Keratinocyte (primary cell): ENCODE data around the gene HPCAL1. TPM values are rescaled to one million over a fixed set of nuclear protein-coding genes. Genes with fewer than 3 reads are reported as not detected.

Source experiments
- DNase-seq: peaks from one replicate; pipeline ENCODE4 v3.0.0-alpha.2; 2011; ENCODE audit warnings: low read depth, missing footprints, low spot score
- FAIRE-seq: peaks from 2 replicates; lab custom pipeline; 2011; peaks lifted over from hg19 to GRCh38; lab: Jason Lieb, UNC
- H2AFZ ChIP-seq: 2 replicates; pipeline ENCODE4 v1.6.0; 2012; ENCODE audit warnings: low read length, control low read depth, inconsistent platforms; ENCODE audit not compliant: control insufficient read depth
- H3K27ac ChIP-seq: 2 replicates; pipeline ENCODE4 v1.5.1; 2011; ENCODE audit warnings: low read length; ENCODE audit not compliant: control insufficient read depth, insufficient read depth
- H3K27me3 ChIP-seq: 3 replicates; pipeline ENCODE4 v1.6.0; 2011; ENCODE audit warnings: low read length; ENCODE audit not compliant: control insufficient read depth, insufficient read depth; ENCODE audit errors: extremely low read depth
- H3K36me3 ChIP-seq, 2 experiments: 2 replicates in 1 of 2; 3 replicates in 1 of 2; pipeline ENCODE4 v1.5.1; 2011; ENCODE audit warnings: low read length in 2 of 2, mild to moderate bottlenecking in 1 of 2; ENCODE audit not compliant: control insufficient read depth in 2 of 2, insufficient read depth in 2 of 2; ENCODE audit errors: extremely low read depth in 1 of 2
- H3K4me1 ChIP-seq: 3 replicates; pipeline ENCODE4 v1.5.1; 2011; ENCODE audit warnings: low read length; ENCODE audit not compliant: control insufficient read depth, insufficient read depth; ENCODE audit errors: extremely low read depth
- H3K4me2 ChIP-seq: 3 replicates; pipeline ENCODE4 v1.6.0; 2011; ENCODE audit warnings: low read depth, low read length; ENCODE audit not compliant: control insufficient read depth, insufficient read depth; ENCODE audit errors: extremely low read depth
- H3K4me3 ChIP-seq, 3 experiments: fragments of 200-600 bp in 1 of 3; sonication (generic) in 1 of 3; 2 replicates in 2 of 3; 3 replicates in 1 of 3; pipeline ENCODE4 v1.5.1; 2011 to 2016; ENCODE audit warnings: low read length in 3 of 3, mild to moderate bottlenecking in 3 of 3, control low read depth in 2 of 3, inconsistent platforms in 1 of 3, low read depth in 1 of 3, mixed read lengths in 1 of 3, mixed run types in 1 of 3, moderate library complexity in 1 of 3; ENCODE audit not compliant: control insufficient read depth in 2 of 3, insufficient read depth in 2 of 3; ENCODE audit errors: extremely low read depth in 1 of 3
- H3K79me2 ChIP-seq: 2 replicates; pipeline ENCODE4 v1.6.0; 2012; ENCODE audit warnings: low read length; ENCODE audit not compliant: control insufficient read depth, insufficient read depth
- H3K9ac ChIP-seq: 3 replicates; pipeline ENCODE4 v1.6.0; 2011; ENCODE audit warnings: low read length; ENCODE audit not compliant: control insufficient read depth, insufficient read depth; ENCODE audit errors: extremely low read depth
- H3K9me1 ChIP-seq: 3 replicates; pipeline ENCODE4 v1.6.0; 2011; ENCODE audit warnings: low read length; ENCODE audit not compliant: control insufficient read depth, insufficient read depth; ENCODE audit errors: extremely low read depth
- H3K9me3 ChIP-seq: 2 replicates; pipeline ENCODE4 v1.5.1; 2012; ENCODE audit warnings: low read depth, low read length; ENCODE audit not compliant: control insufficient read depth
- H4K20me1 ChIP-seq: 3 replicates; pipeline ENCODE4 v1.6.0; 2011; ENCODE audit warnings: low read length; ENCODE audit not compliant: control insufficient read depth, insufficient read depth; ENCODE audit errors: extremely low read depth
- CTCF ChIP-seq, 3 experiments: IDR thresholded peaks in 1 of 3; conservative IDR thresholded peaks in 1 of 3; optimal IDR thresholded peaks in 1 of 3; 2 replicates in 2 of 3; 3 replicates in 1 of 3; pipeline versions ENCODE3 to v1.5.1; 2011; ENCODE audit warnings: low read length in 3 of 3, mild to moderate bottlenecking in 3 of 3, moderate library complexity in 2 of 3, control low read depth in 1 of 3, inconsistent platforms in 1 of 3; ENCODE audit not compliant: insufficient read depth in 2 of 3; ENCODE audit errors: extremely low read depth in 1 of 3
- EZH2 ChIP-seq: IDR thresholded peaks from one replicate; pipeline ENCODE4 v1.6.1; 2012; ENCODE audit warnings: inconsistent platforms, mild to moderate bottlenecking, low read length, moderate library complexity
- dilution Hi-C: fragments of 300-500 bp; cut with MboI; formaldehyde crosslinking; loops from one replicate; pipeline ENCODE4 v1.7.0; 2020; ENCODE audit warnings: low sequenced_read_pairs; ENCODE audit not compliant: extremely low pct_ligation_motif_present
- polyA plus RNA-seq, 5 experiments: library from polyadenylated mRNA; depleted of rRNA in 3 of 5; stranded (reverse) in 3 of 5; stranded (forward) in 1 of 5; unstranded in 1 of 5; fragments of >200 nt; gene quantifications; 1 replicate in 1 of 5; 2 replicates in 3 of 5; 3 replicates in 1 of 5; pipeline versions ENCODE4 v1.2.1 to v1.2.3, GENCODE V29; 2011 to 2012; ENCODE audit warnings: missing spikeins in 2 of 5, low read depth in 1 of 5, low replicate concordance in 1 of 5

HPCAL1 gene
- polyA plus RNA-seq, 1 donor (not counting 4 experiments of a cell fraction or from before 2014, with no cell fraction given): 18.0 TPM

- Histone ChIP-seq H3K9me1 (no peaks in the 10 kb centered on the region), H2AFZ (no peak overlapping the region), H3K36me3 (peaks cover 0 to 1% of the 10 kb centered on the region in 2 experiments), H3K27ac (no peak overlapping the region), H3K79me2 (peaks cover 20% of the 10 kb centered on the region), H3K4me1 (peaks cover 16% of the 10 kb centered on the region), H3K9ac (no peak overlapping the region), H3K4me3 (no peak overlapping the region), H3K27me3 (no peaks in the 10 kb centered on the region), H4K20me1 (no peaks in the 10 kb centered on the region), H3K9me3 (no peaks in the 10 kb centered on the region), H3K4me2 (no peak overlapping the region)
- dilution Hi-C loops: no loop called here
- TF ChIP-seq EZH2: no peak
- TF ChIP-seq CTCF (optimal IDR thresholded peaks at IDR 0.05 in 1 of 3, IDR thresholded peaks at IDR 0.05 in 1 of 3, conservative IDR thresholded peaks at IDR 0.05 in 1 of 3; ENCODE audit: extremely low read depth in 1 of 3, insufficient read depth in 2 of 3, low read length in 3 of 3): no peak
- DNase-seq (no peak), FAIRE-seq (no peak)
Measured at GRCh38 chr2:10347562-10347948, 44.9 kb downstream of the HPCAL1 start.

- Histone ChIP-seq H2AFZ (no peak overlapping the region), H3K4me2 (no peak overlapping the region), H3K9ac (no peak overlapping the region), H3K4me1 (peaks cover 16% of the 10 kb centered on the region), H3K9me3 (no peaks in the 10 kb centered on the region), H3K27me3 (no peaks in the 10 kb centered on the region), H4K20me1 (no peaks in the 10 kb centered on the region), H3K4me3 (no peak overlapping the region), H3K36me3 (no peaks in the 10 kb centered on the region), H3K79me2 (peaks cover 13% of the 10 kb centered on the region), H3K9me1 (no peaks in the 10 kb centered on the region), H3K27ac (no peak overlapping the region)
- DNase-seq (no peak), FAIRE-seq (no peak)
- dilution Hi-C loops: no loop called here
- TF ChIP-seq CTCF (optimal IDR thresholded peaks at IDR 0.05 in 1 of 3, IDR thresholded peaks at IDR 0.05 in 1 of 3, conservative IDR thresholded peaks at IDR 0.05 in 1 of 3; ENCODE audit: extremely low read depth in 1 of 3, insufficient read depth in 2 of 3, low read length in 3 of 3) (no peak), EZH2 (no peak)
Measured at GRCh38 chr2:10348891-10349290, 46.2 kb downstream of the HPCAL1 start.
